Activated T-cell treated with anti-CD3 and anti-CD28 coated beads for 24 hours (primary cell): Measurements from ENCODE around the gene CDKN1A.
"Not testable (repeated sequence)": the region's sequence is repeated elsewhere in the genome, so short reads cannot be mapped to it uniquely, and the experiment has no call there.

Experiments used
- DNase-seq: peaks from one replicate; pipeline ENCODE4 v3.0.0-alpha.2; 2020; ENCODE audit warnings: low read depth

Gene CDKN1A

GRCh38 chr6:36698196-36698595 lies 19.7 kb downstream of the CDKN1A start:
- DNase-seq = no peak

- DNase-seq = no peak
These were observed 20.4 kb downstream of the CDKN1A start for GRCh38 chr6:36698871-36699271.

DNA sequence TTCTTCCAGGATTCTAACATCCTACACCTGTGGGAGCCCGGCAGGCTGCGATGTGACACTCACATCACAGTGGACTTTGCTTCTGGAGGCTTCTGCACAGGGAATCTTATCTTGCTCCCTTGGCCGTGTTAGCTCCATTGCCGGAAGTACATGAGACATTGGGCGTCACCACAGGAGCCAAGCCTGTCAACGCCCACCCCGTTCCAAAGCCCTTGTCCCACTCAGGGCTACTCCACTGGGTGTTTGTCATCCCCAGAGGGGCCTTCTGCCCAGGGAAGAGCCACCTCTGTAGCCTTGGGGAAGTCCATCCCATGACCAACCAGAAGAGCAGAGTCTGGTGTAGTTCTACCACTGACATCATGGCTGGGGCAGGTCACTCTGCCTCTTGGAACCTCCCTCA lies 20.8 kb downstream of the CDKN1A start:
- no peak for DNase-seq

- no peak for DNase-seq
These were observed 21.7 kb downstream of the CDKN1A start for GRCh38 chr6:36700071-36700812.

DNA sequence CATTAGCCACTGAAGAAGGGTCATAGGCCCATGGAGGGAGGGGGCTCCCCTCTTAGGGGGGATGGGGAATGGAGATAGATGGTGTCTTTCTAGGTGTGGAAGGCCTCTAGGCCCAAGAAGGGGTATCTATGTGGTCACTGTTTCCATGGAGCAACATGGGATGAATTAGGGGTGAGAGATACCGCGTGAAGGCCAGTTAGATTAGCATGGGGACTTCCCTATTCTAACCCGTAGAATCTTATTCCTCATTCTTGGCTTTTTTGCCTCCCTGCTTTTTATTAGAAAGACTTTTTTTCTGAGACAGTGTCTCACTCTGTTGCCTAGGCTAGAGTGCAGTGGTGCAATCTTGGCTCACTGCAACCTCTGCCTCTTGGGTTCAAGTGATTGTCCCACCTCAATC lies 22.3 kb downstream of the CDKN1A start:
- DNase-seq = no peak

DNA sequence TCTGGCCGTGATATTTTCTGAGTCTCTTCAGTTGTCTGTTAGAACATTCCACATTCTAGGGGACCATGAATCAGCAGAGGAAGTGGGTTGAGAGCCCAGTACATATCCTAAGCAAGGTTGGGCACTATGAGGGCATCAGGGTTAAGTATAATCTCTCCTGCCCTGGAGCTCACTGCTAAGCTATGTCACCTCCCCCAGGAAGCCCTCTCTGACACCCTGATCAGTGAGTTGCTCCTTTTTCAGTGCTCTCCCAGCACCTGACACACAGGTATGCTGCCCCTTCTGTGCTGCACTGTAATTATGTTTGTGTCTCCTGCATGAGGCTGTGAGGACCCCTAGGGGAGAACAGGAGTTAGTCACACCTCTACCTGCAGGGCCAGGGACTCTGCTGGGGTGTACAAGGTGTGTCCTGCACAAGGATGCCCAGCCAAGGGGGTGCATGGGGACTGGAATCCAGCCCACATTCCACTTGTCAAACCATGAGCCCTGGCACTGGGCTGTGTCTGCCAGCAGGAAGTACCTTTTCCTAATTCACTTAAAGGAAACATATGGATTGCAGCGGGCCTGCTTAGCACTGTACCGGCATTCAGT lies 23.0 kb downstream of the CDKN1A start:
- DNase-seq = no peak

DNA sequence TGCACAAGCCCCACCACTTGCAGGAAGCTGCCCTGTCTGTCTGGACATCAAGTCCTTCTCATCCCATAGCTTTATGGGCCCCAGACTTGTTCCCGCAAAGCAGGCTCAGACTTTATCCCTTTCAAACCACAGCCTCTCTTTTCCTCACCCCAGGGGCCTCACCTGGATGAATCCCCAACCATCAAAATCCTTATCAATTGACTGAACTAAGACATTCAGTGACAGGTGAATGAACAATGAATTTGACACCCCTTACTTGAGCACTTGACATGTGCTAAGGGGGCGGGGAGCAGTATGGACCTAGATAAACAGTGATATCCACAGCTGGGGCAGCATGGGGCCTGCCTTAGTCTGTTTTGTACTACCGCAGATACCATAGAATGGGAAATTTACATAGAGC lies 24.1 kb downstream of the CDKN1A start:
- no peak for DNase-seq

- DNase-seq = no peak
These were observed 24.6 kb downstream of the CDKN1A start for GRCh38 chr6:36703081-36703606.

DNA sequence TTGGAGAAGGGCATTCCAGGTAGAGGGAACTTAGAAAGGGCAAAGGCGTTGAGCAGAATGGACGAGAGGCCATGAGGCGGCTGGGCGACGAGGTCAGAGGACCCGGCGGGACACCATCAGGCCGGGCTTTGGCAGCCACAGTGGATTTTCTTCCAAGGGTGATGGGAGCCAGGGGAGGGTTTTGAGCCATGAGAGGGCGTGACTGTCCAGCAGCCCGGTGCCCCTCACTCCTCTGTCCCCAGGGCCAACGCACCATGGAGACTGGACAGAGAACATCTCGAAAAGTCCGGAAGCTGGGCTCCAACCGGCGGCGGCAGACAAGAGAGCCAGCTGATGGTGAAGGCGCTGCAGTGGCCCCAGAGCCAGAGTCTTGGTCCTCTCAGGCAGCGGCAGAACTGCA lies 25.5 kb downstream of the CDKN1A start:
- no peak for DNase-seq

DNA sequence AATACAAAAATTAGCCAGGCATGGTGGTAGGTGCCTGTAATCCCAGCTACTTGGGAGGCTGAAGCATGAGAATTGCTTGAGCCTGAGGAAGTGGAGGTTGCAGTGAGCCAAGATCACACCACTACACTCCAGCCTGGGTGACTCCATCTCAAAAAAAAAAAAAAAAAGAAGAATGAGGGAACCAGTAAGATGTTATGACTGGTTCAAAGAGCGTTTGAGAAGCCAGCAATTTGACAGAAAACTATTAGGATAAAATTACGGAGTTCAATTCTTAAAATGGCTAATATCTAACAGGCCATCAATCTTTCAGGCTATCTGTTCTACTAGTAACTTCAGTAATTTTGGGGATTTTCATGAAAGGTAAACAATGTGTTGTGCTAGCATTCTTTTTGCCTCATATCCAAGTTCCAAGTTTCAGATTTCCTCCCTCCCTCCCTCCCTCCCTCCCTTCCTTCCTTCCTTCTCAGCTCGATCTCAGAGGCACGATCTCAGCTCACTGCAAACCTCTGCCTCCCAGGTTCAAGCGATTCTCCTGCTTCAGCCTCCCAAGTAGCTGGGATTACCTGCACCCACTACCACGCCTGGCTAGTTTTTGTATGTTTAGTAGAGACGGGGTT lies 26.6 kb downstream of the CDKN1A start:
- DNase-seq = not testable (repeated sequence)

DNA sequence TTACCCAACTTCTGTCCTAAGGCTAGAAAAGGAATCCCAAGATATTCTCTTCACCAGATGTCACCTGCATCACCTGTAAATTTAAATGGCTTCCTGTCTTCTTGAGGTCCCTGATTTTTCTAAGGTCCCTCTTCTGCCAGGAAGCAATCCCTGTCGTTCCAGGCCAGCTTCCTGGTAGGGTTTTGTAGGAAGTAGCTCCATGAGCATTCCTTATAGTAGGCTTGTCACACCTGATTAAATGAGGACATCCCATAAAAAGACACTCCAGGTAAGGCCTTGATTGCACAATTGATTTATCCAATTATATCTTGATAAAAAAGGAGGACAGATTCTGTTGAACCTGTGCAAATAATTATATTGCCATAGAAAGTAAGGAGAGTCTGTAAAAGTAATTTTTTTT lies 27.8 kb downstream of the CDKN1A start:
- no peak for DNase-seq

DNA sequence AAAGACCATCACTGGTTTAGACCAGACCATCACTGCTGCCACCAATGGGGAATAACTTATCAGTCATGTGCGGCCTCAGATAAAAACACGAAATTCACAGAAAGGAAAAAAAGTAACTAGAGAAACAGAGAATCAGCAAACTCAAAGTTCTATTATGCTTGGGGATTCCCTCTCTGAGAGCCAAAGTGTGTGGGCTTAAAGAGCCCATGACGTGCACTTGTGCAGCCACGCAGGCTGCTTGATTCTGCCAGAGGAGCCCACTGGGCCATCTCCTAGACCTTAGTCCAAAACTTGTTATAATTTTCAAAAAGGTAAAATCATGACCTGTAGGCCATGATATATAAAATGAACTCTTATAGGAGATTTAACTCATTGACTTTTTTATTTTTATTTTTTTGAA lies 34.3 kb downstream of the CDKN1A start:
- DNase-seq = no peak

DNA sequence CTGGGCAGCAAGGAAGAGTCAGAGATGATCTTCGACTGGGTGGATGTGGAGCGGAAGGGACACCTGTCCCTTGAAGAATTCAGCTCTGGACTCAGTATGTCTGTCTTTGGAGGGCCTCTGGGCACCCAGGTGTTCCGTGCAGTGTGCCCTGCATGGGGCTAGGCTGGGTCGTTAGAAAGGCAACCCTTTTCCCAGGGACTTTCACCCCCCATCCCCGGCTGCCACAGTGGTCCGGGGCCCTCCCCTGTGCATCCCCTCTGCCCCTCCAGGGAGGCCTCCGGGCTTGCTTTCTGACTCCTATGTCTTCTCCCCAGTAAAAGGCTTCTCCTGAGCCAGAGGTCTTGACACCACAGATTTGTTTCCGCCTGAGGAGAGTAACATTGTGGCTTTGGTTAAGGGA lies 35.3 kb downstream of the CDKN1A start:
- DNase-seq = no peak

GRCh38 chr6:36714511-36714910 lies 36.0 kb downstream of the CDKN1A start:
- no peak for DNase-seq

DNA sequence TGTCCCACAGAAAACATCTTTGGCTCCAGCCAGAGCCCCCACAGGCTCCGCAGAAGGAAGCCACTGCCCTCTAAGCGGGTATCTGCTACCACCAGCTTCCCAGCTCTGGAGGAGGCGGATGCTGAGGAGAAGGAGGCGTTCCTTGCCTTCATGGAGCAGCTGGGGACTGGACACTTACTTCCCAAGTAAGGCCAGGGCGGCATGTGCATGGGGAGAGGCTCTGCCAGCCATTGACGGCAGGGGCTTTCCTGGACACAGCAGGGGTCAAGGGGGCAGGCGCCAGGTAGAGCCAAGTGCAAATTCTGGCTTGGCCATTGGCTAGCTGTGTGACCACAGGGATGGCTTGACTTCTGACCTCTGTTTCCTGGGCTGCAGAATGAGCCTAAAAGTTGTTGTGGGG lies 37.0 kb downstream of the CDKN1A start:
- no peak for DNase-seq

GRCh38 chr6:36716476-36717093 lies 38.1 kb downstream of the CDKN1A start:
- DNase-seq = no peak

DNA sequence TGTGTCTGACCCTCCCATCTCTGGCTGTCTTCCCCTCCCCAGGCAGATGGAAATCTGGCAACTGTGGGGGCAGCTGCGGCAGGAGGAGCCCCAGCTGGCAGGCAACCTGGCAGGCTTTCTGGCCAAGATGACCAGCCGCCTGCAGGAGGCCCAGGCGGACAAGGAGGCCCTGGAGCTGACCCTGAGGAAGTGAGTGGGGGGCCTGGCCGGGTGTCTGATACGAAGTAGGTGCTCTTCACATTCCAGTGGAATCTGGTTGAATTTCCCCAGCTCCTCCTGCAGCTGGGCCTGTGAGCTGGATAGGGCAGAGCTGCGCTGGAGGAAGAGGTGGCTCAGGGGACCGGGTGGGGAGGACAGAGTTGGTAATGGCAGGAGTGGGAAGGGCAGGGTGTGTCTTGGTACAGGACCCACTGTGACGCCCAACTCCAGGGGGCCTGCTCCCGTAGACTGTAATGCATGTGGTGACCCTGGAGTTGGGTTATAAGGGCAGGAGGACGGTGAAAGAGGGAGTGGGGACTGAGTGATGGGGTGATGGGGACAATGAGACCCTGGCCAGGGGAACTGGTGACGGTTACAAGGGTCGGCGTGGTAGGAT lies 38.8 kb downstream of the CDKN1A start:
- no peak for DNase-seq

DNA sequence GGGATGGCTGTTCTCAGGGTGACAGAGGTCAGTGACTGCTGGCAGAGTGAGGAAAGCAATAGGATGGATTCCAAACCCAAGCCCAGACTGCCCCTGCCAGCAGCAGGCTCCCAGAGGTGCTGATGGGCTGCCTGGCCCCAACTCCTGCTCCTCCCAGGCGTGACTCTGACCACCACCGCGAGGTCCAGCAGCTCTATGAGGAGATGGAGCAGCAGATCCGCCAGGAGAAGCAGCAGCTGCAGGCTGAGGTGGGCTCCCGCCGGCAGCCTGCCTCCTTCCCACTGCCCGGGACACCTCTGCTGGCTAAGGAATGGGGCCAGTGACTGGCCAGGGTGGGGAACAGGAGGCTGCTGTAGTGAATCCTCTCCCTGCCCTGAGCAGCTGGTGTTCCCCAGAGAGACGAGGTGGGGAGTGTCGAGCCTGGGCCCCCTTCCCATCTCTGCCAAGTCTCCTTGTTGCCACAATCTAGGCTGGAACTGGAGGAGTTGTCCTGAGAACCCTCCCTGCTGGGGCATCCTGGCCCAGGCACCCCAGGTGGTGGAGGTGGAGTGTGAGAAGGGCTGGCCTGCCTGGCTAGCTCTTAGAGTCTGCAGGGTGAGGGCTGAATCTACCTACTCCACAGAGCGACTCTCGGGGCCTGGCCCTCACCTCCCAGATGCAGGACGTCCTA lies 39.5 kb downstream of the CDKN1A start:
- no peak for DNase-seq

GRCh38 chr6:36718560-36718959 lies 40.0 kb downstream of the CDKN1A start:
- DNase-seq = no peak

DNA sequence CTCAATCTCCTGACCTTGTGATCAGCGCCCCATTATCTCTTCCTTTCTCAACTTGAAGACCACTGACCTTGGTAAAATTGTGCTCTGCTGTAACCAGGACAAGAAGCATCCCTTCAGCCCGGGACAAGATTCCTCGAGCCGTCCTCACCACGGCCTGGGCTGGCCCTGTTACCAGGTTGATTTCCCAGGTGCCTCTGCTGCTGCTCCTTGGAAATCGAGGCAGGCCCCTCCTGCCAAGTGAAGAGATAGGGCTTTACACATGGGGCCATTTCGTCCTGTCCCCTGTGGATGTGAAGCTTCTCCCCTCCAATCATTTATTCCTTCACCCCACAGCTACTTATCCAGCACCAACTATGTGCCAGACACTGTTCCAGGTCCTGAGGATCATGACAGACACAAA lies 40.6 kb downstream of the CDKN1A start:
- DNase-seq = no peak

DNA sequence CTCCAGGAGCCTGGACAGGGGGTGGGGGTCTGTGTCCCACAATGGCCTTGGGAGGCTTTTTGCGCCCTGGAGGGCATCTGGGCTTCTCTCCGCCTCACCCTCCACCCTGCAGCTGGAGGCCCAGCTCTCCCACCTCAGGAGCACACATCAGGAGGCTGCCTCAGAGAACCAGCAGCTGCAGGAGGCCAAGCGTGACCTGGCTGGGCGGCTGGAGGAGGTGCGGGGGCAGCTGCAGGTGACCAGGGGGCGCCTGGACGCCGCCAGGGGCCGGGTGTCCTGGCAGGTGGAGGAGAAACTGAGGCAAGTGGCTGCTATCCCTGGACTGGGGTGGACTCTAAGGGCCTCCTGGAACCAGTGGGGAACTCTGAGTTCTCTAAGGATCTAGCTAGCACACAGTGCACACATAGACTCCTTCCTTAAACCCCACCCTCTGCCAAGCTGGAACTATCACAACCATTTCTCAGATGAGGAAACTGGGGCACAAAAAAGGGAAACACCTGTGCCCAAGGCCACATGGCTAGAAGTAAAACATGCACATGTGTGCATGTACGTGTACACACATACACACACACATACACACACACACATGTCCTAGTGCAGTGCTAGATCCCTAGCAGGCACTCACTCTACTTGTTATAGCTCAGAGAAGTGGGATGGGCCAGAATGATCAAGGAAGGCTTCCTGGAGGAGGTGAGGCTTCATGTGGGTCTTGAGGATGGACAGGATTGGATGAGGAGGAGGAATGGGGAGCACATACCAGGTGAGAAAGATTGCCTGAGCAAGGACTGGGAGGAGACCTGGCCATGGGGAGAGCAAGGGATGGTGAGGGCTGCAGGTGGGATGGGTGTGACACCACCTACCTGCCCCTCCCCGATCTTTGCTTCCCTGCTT lies 42.0 kb downstream of the CDKN1A start:
- no peak for DNase-seq
